Thyroid gland (tissue), 4 donors: ENCODE results near the gene GGTA1.
A peak's percentile ranks its signal among the peaks of the same experiment; 100 is the strongest.

ENCODE experiments used
- CTCF ChIP-seq, 6 experiments: fragments of 200-600 bp in 3 of 6; fragments of 450-650 bp in 3 of 6; sonication (generic) in 3 of 6; IDR thresholded peaks; one replicate each; pipeline ENCODE4 v1.5.1; 2016 to 2019; ENCODE audit warnings: antibody characterized with exemption in 6 of 6, mild to moderate bottlenecking in 2 of 6, inconsistent platforms in 1 of 6, moderate library complexity in 1 of 6
- POLR2A ChIP-seq, 2 donors: fragments of 450-650 bp; IDR thresholded peaks; one replicate each; pipeline ENCODE4 v1.6.1; 2017; ENCODE audit warnings: antibody characterized with exemption in 2 of 2, mild to moderate bottlenecking in 2 of 2, moderate library complexity in 1 of 2

- TF ChIP-seq CTCF (IDR thresholded peaks at IDR 0.05), result peak; percentile 17 to 72 (median 29)
- no peak for TF ChIP-seq POLR2A (IDR thresholded peaks at IDR 0.05)
Measured at GRCh38 chr9:121463026-121463807, 36.4 kb downstream of the GGTA1 start.
